Coronary artery (tissue), 2 donors: Measurements from ENCODE around the gene FCSK.
A peak's percentile ranks its signal among the peaks of the same experiment; 100 is the strongest.

Experiments used
- DNase-seq: peaks from one replicate; pipeline ENCODE4 v3.0.0-alpha.2; 2017; ENCODE audit warnings: low spot score
- H3K27ac ChIP-seq, 2 donors: fragments of 200-600 bp; sonication (generic); one replicate each; pipeline ENCODE4 v1.5.1; 2016 to 2019
- H3K4me3 ChIP-seq: fragments of 200-600 bp; sonication (generic); 2 replicates; pipeline ENCODE4 v1.5.1; 2016; ENCODE audit warnings: mild to moderate bottlenecking, moderate library complexity
- TF ChIP-seq, protein P1 (sequence below): fragments of 200-600 bp; sonication (generic); IDR thresholded peaks from one replicate; pipeline ENCODE4 v1.5.1; 2019; ENCODE audit warnings: antibody characterized with exemption

FCSK gene

DNA sequence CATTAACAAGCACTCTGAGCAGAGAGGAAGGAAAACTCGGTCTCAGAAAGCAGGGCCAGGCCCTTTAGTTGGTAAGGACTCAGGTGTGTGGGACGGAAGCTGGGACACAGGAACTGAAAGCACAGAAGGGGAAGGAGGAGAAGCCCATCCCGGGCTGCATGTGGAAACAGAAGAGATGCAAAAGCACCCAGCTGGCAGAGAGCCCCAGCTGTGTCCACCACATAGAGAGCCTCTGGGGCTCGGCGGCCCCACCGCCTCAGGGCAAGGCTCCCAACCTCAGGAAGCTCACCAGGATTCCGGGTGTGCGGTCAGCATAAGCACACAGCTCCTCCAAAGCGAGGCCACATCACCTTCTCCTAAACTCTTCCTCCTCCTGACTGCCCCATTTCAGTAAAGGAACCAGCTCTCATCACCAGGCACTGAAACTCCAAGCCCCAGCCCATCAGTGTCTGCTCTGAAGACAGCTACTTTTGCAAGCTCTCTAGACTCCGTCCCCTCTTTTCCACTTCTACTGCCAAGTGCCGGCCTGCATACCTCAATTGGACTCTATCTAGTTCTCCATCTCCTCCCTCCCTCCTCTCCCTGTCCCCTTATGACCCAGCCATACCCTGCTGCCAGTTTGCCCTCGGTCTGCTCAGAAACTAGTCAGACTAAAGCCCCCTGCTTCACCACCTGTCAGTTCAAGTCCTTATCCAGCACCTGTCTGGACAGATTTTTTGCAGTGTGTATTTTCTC lies 21.5 kb upstream of the FCSK start:
- TF ChIP-seq, protein P1, sequence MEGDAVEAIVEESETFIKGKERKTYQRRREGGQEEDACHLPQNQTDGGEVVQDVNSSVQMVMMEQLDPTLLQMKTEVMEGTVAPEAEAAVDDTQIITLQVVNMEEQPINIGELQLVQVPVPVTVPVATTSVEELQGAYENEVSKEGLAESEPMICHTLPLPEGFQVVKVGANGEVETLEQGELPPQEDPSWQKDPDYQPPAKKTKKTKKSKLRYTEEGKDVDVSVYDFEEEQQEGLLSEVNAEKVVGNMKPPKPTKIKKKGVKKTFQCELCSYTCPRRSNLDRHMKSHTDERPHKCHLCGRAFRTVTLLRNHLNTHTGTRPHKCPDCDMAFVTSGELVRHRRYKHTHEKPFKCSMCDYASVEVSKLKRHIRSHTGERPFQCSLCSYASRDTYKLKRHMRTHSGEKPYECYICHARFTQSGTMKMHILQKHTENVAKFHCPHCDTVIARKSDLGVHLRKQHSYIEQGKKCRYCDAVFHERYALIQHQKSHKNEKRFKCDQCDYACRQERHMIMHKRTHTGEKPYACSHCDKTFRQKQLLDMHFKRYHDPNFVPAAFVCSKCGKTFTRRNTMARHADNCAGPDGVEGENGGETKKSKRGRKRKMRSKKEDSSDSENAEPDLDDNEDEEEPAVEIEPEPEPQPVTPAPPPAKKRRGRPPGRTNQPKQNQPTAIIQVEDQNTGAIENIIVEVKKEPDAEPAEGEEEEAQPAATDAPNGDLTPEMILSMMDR, result no peak
- peak overlapping the region; percentile 15 to 84 for H3K27ac ChIP-seq

DNA sequence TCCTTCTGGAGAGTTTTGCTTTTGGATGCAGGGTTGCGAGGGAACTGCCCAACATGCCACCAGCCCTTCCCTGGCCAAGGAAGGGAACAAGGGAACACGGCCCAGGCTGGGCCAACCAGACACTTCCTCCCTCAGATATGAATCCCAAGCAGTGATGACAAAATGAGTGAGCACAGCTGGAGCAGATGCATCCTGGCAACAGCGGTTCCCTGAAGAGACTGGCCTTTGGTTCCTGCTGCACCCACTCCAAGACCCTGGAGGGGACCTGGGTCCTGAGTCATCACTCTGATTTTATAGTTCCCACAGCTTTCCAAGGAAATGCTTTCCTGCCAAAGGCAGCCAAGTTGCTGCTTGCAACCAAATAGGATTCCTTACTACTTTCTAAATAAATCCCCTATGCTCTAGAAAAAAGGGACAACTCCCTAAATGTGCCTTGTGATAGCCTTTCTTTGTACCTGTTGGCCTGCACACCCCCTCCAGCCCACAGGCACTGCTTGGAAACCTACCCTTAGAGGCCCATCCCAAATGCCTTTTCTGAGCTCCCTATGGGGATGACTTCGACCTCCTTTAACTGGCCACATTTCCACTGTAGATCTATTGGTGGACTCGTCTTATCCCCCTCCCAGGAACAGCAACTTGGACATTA lies 20.8 kb upstream of the FCSK start:
- TF ChIP-seq, protein P1, result no peak
- Histone ChIP-seq H3K4me3 (peak overlapping the region; percentile 47), H3K27ac (peak overlapping the region; percentile 15 to 84)
- DNase-seq, result peak; percentile 83

More for the DNA sequence above, 21.5 kb upstream of the FCSK start:
- no peak for DNase-seq
- H3K4me3 ChIP-seq, result peak overlapping the region; percentile 47

DNA sequence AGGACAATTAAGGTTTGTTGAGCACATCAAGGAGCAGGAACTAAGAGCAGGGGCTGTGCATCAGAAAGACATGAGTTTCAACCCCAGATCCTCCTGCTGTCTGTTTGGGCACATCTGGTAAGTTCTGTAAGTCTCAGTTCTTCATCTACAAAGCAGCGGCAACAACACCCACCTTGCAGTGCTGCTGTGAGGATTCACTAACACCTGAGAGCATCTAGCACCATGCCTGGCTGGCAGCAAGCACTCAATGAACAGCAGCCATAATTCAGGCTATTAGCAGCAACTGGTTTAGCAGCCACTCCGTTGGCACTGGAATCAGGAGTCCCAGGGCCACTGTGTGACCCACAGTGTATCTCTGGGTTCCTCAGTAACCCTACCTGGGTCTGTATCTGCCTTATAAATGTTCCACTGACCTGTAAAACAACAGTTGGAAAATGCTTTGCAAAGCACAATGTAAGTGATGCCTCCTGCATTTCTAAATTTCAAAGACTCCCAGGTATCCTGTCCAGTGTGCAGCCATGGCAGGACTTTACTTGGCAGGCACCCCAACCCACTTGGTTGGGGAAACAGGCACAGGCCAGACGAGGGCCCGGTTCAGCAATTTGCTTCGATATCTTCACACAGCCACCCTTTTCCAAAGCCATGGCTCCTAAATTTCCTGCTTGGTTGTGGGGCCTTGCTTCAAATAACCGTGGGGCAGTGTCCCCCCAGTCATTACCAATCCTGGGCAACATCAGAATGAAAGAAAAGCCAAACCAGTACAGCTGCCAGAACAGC lies 19.7 kb upstream of the FCSK start:
- TF ChIP-seq, protein P1, result no peak
- H3K4me3 ChIP-seq, result no peak overlapping the region
- DNase-seq, result no peak
- peak overlapping the region in 1 of 2 donors; percentile 22 for H3K27ac ChIP-seq

DNA sequence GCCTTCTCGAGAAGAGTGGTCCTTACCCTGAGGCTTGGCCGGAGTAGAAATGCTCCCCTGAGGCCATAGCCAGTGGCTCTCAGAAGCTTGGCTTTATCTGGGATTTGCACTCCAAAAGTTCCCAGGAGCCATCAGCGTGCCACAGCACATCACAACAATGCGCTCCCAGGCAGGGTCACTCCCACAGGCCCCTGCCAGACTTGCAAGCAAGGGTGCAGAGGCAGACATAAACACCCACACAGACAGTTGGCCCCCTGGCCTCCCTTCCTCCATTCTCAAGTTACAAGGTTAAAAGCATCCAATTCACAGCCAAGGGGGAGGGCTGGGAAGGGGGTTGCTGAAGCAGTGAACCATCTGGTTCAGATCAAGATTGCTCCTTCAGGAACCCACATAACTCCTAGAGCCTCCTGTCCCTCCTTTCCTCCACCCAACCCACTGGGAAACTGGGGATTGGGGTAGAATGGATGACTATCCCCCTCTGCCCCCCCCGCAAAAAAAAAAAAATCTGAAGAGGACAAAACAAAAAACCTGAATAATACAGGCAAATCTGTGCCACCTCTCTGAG lies 17.3 kb upstream of the FCSK start:
- Histone ChIP-seq H3K27ac (peak overlapping the region in 1 of 2 donors; percentile 94), H3K4me3 (peak overlapping the region; percentile 96)
- no peak for DNase-seq
- TF ChIP-seq, protein P1, result no peak

DNA sequence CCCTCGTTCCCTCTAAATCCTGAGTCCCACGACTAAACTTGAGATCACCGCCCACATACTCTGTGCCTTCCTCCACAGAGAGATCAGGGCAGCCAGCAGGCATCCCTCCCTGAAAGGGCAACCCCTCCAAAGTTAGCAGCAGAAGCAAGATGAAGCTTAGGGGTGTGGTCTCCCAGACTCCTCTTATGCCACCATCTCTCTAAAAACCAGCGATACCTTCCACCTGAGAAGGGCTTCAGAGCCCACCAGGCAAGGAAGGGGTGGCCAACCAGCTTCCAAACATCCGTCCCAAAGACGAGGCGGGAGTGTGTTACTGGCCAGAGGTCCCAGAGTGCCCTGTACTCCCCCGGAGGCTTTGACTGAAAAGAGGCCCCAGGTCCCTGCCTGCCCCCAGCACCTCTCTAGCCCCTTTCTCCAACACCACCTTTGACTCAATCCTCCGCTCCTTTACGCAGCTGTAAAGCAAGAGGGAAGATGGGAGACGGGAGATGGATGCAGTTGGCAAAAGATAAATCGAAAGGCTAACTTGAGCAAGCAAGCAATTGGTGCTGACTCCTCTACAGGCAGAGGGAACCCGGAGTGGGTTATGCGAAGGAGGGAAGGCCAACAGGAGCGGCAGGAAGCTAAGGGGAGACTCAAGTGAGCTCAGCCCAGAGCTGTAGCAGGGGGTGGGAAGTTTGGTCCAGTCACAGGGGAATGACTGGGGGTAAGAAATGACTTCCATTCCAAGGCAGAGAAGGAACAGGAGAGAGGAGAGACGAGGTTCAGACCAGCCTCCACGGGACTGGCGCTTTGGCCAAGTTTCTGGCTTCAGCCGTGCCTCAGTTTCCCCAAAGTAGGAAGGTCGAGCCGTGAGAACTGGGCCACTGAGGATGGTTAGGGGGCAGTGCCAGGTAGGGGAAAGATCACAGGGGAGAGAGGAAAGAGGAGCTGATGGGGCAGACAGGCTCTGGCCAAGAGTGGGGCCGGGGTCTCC lies 16.5 kb upstream of the FCSK start:
- H3K27ac ChIP-seq, result peak overlapping the region; percentile 53 to 94
- peak overlapping the region; percentile 96 for H3K4me3 ChIP-seq
- TF ChIP-seq, protein P1, result no peak
- DNase-seq, result no peak

DNA sequence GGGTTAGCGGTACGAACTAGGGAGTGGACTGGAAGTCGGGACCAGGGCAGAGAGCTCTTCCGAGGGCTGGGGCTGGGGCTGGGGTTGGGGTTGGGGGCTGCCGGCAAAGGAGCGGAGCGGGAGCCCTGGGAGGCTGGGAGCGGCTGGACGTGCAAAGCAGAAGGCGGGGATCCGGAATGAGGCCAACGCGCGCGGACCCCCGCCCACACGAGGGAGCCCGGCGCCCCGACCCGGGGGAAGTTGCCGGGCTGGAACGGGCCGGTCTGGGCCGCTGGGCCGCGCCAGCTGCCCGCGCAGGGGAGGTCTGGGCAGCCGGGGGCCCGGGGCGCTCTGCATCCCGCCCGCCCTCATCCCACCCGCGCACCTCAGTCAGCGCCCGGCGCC lies 15.8 kb upstream of the FCSK start:
- TF ChIP-seq, protein P1, result no peak
- H3K27ac ChIP-seq, result peak overlapping the region; percentile 53 to 94
- peak overlapping the region; percentile 96 for H3K4me3 ChIP-seq
- DNase-seq, result no peak
